HG03571 (cell line): ENCODE measurements around the gene AAMP.

ENCODE experiments used
- ATAC-seq: cut with Tn5 transposase; IDR thresholded peaks from one replicate; pipeline ENCODE4 v1.9.1; 2021; ENCODE audit not compliant: unreplicated experiment

Gene AAMP

GRCh38 chr2:218260166-218260565 lies 9.8 kb downstream of the AAMP start:
- no peak for ATAC-seq

GRCh38 chr2:218259099-218259961 lies 10.6 kb downstream of the AAMP start:
- no peak for ATAC-seq

- ATAC-seq: peak; percentile 80
Measured at GRCh38 chr2:218257390-218257981, 12.5 kb downstream of the AAMP start.

GRCh38 chr2:218256612-218257350 lies 13.2 kb downstream of the AAMP start:
- ATAC-seq: no peak

- ATAC-seq: no peak
Measured at GRCh38 chr2:218255446-218255845, 14.5 kb downstream of the AAMP start.

- ATAC-seq: no peak
Measured at GRCh38 chr2:218253232-218253625, 16.7 kb downstream of the AAMP start.

GRCh38 chr2:218252509-218253231 lies 17.3 kb downstream of the AAMP start:
- ATAC-seq: no peak

- ATAC-seq: no peak
Measured at GRCh38 chr2:218249691-218250090, 20.2 kb downstream of the AAMP start.

- ATAC-seq: no peak
Measured at GRCh38 chr2:218245214-218245613, 24.7 kb downstream of the AAMP start.

GRCh38 chr2:218244665-218245064 lies 25.3 kb downstream of the AAMP start:
- no peak for ATAC-seq

GRCh38 chr2:218244204-218244603 lies 25.7 kb downstream of the AAMP start:
- no peak for ATAC-seq

GRCh38 chr2:218238887-218239286 lies 31.1 kb downstream of the AAMP start:
- ATAC-seq: no peak

- no peak for ATAC-seq
Measured at GRCh38 chr2:218236829-218237228, 33.1 kb downstream of the AAMP start.

- no peak for ATAC-seq
Measured at GRCh38 chr2:218235017-218235416, 34.9 kb downstream of the AAMP start.

- ATAC-seq: no peak
Measured at GRCh38 chr2:218234521-218234920, 35.4 kb downstream of the AAMP start.

GRCh38 chr2:218233543-218233942 lies 36.4 kb downstream of the AAMP start:
- no peak for ATAC-seq

- ATAC-seq: peak; percentile 74
Measured at GRCh38 chr2:218230882-218231281, 39.1 kb downstream of the AAMP start.

GRCh38 chr2:218229851-218230250 lies 40.1 kb downstream of the AAMP start:
- ATAC-seq: no peak

GRCh38 chr2:218229239-218229638 lies 40.7 kb downstream of the AAMP start:
- ATAC-seq: peak; percentile 84

- no peak for ATAC-seq
Measured at GRCh38 chr2:218228366-218229090, 41.4 kb downstream of the AAMP start.

GRCh38 chr2:218226903-218227302 lies 43.0 kb downstream of the AAMP start:
- ATAC-seq: no peak
